B cell (primary cell): ENCODE data around the gene NUP62.

Experiments used
- EZH2 ChIP-seq: IDR thresholded peaks from 2 replicates; pipeline ENCODE4 v1.6.1; 2012; ENCODE audit warnings: borderline replicate concordance, low read depth, mild to moderate bottlenecking, moderate library complexity, low read length; ENCODE audit not compliant: insufficient read depth, poor library complexity, severe bottlenecking
- TF ChIP-seq, protein P1 (sequence below): fragments of 200-600 bp; IDR thresholded peaks from one replicate; pipeline ENCODE4 v1.8.0; 2022; ENCODE audit warnings: antibody characterized with exemption, mild to moderate bottlenecking

DNA sequence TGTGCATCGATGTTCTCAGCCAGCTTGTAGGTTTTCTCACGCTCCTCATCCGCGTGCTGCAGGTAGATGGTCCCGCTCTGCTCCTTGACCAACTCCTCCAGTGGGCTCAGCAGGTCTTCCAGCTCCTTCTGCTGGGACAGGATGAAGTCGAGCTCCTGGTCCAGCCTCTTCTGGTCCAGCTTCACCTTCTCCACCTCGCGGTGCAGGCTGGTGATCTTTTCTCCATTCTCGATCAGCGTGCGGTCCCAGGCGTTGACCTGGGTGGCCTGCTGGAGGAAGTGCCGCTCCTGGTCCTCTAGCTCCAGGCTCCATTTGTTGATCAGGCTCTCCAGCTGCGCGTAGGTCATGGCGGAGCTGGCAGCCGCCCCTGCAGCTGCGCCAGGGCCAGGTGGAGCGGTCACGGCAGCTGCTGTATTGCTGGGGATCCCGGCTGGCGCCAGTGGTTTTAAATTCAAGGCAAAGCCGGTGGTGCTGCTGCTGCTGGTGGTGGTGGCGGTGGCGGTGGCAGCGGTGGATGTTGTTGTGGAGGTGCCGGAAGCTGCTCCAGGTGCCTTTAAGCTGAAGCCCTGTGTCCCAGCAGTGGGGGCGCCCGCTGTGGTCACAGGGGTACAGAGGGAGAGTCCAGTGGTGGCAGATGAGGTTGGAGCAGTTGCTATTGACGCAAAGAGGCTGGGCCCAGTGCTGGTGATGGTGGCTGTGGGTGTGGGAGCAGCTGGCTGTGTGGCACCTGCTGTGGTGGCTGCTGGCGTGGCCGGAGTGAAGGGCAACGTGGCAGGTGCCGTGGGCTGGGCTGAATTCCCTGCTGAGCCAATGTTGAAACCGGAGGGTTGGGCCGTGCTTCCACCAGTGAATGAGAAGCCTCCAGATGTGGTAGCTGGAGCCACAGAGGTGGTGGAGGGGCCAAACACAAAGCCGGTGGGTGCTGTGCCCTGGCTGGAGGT is 20.6 kb downstream of the NUP62 start:
- TF ChIP-seq, protein P1, sequence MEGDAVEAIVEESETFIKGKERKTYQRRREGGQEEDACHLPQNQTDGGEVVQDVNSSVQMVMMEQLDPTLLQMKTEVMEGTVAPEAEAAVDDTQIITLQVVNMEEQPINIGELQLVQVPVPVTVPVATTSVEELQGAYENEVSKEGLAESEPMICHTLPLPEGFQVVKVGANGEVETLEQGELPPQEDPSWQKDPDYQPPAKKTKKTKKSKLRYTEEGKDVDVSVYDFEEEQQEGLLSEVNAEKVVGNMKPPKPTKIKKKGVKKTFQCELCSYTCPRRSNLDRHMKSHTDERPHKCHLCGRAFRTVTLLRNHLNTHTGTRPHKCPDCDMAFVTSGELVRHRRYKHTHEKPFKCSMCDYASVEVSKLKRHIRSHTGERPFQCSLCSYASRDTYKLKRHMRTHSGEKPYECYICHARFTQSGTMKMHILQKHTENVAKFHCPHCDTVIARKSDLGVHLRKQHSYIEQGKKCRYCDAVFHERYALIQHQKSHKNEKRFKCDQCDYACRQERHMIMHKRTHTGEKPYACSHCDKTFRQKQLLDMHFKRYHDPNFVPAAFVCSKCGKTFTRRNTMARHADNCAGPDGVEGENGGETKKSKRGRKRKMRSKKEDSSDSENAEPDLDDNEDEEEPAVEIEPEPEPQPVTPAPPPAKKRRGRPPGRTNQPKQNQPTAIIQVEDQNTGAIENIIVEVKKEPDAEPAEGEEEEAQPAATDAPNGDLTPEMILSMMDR = no peak
- no peak for TF ChIP-seq EZH2
